Lung (tissue), 12 donors: ENCODE results near the gene IPO4. TPM values are rescaled to one million over a fixed set of nuclear protein-coding genes. Genes with fewer than 3 reads are reported as not detected.

Source experiments
- ATAC-seq: fragments of 200-7000 bp; cut with Tn5 transposase; one replicate; pipeline ENCODE4 v1.9.1; 2020; ENCODE audit warnings: moderate number of reproducible peaks; ENCODE audit not compliant: insufficient read depth, low FRiP score
- DNase-seq, 3 donors: peaks; one replicate each; pipeline ENCODE4 v3.0.0-alpha.2; 2013 to 2017
- H3K27ac ChIP-seq, 2 donors: one replicate each; pipeline ENCODE4 v1.5.1; 2013; ENCODE audit warnings: mild to moderate bottlenecking in 2 of 2, moderate library complexity in 2 of 2, control low read depth in 1 of 2, inconsistent platforms in 1 of 2, low read depth in 1 of 2, low read length in 1 of 2
- H3K27me3 ChIP-seq, 3 donors: one replicate each; pipeline ENCODE4 v1.5.1; 2013; ENCODE audit warnings: low read length in 2 of 3; ENCODE audit not compliant: control insufficient read depth in 3 of 3, insufficient read depth in 3 of 3
- H3K36me3 ChIP-seq, 4 donors: one replicate each; pipeline ENCODE4 v1.5.1; 2013; ENCODE audit warnings: low read length in 4 of 4, mild to moderate bottlenecking in 1 of 4, moderate library complexity in 1 of 4; ENCODE audit not compliant: control insufficient read depth in 4 of 4, insufficient read depth in 4 of 4
- H3K4me1 ChIP-seq, 5 donors: one replicate each; pipeline ENCODE4 v1.5.1; 2013; ENCODE audit warnings: low read length in 5 of 5, mild to moderate bottlenecking in 2 of 5, moderate library complexity in 1 of 5; ENCODE audit not compliant: control insufficient read depth in 5 of 5, insufficient read depth in 5 of 5
- H3K4me3 ChIP-seq: one replicate; pipeline ENCODE4 v1.5.1; 2013; ENCODE audit warnings: mild to moderate bottlenecking, control low read depth, moderate library complexity
- H3K9ac ChIP-seq, 2 donors: one replicate each; pipeline ENCODE4 v1.5.1; 2013; ENCODE audit warnings: low read length in 2 of 2, control low read depth in 1 of 2; ENCODE audit not compliant: insufficient read depth in 1 of 2
- H3K9me3 ChIP-seq, 4 donors: one replicate each; pipeline ENCODE4 v1.5.1; 2013; ENCODE audit warnings: low read length in 3 of 4, mild to moderate bottlenecking in 1 of 4, moderate library complexity in 1 of 4; ENCODE audit not compliant: control insufficient read depth in 4 of 4, insufficient read depth in 3 of 4
- CTCF ChIP-seq: IDR thresholded peaks from 2 replicates; pipeline ENCODE4 v1.5.1; 2012; ENCODE audit warnings: mild to moderate bottlenecking; ENCODE audit errors: control extremely low read depth, extremely low read depth
- WGBS, 2 donors: extraction: QIAGEN DNeasy Blood & Tissue Kit; methylation state at CpG; one replicate each; pipeline ENCODE4 v1.1.7; 2013; 5-methylcytosine and 5-hydroxymethylcytosine counted together
- polyA plus RNA-seq, 2 donors: library from polyadenylated mRNA; stranded (reverse); fragments of 200-250 nt; gene quantifications; one replicate each; pipeline ENCODE4 v1.2.1, GENCODE V29; 2013
- total RNA-seq, 2 donors: library from RNA; depleted of rRNA in 1 of 2; stranded (reverse); fragments of >200 nt in 1 of 2; gene quantifications; one replicate each; pipeline ENCODE4 v1.2.1, GENCODE V29; 2014 to 2021
- donor health status: control.
- donor health status: control.
- donor health status: Bipolar disorder and iron deficiency.
- donor health status: healthy.
- donor health status: DM: yes; HTN: yes; CAD: no.

Gene IPO4
- total and polyA plus RNA-seq, 4 donors = 13.0 to 78.9 (median 28.4) TPM

DNA sequence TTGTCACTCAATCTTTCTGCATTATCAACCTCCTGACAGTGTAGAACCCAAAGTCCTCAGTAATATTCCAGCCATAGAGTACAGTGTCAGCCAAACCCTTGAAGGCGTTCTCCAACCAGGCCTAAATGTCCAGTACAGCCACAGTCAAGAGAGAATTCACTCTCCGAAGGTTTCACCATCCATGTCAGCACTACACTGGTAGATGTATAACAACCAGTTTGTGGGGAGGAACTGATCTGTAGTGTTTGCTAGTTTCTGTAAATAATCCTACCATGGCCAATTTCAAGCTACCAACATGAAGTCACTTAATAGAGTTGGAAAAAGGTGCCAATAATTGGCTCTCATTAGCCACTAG, 27.7 kb upstream of the IPO4 start:
- H3K27ac ChIP-seq = no peak overlapping the region
- TF ChIP-seq CTCF = no peak
- 89 to 95% methylated on average over 2 of the region's 2 CpGs for WGBS, 2 donors
- no peak overlapping the region for H3K9ac ChIP-seq
- H3K36me3 ChIP-seq = peaks cover 0 to 8% (median 6%) of the 10 kb centered on the region in 4 donors
- peaks cover 0 to 8% (median 4%) of the 10 kb centered on the region in 5 donors for H3K4me1 ChIP-seq
- no peak for DNase-seq
- H3K4me3 ChIP-seq = no peak overlapping the region
- no peaks in the 10 kb centered on the region for H3K27me3 ChIP-seq
- no peaks in the 10 kb centered on the region for H3K9me3 ChIP-seq
- ATAC-seq = no peak

GRCh38 chr14:24215495-24216344, 27.1 kb upstream of the IPO4 start, which contains the start of gene MDP1:
MDP1 (minus strand) TSS chr14:24216066; CDS start chr14:24215955, 111 bp downstream.
- ATAC-seq = peak; percentile 73
- Histone ChIP-seq H3K9me3 (no peaks in the 10 kb centered on the region), H3K27me3 (no peaks in the 10 kb centered on the region), H3K9ac (peak within 1 kb of the TSS; percentile 41 to 83), H3K4me3 (peak within 1 kb of the TSS; percentile 62), H3K36me3 (peaks cover 0 to 11% (median 7%) of the 10 kb centered on the region in 4 donors), H3K4me1 (peaks cover 0 to 8% (median 4%) of the 10 kb centered on the region in 5 donors), H3K27ac (peak within 1 kb of the TSS; percentile 90 to 96)
- peak; percentile 79 for TF ChIP-seq CTCF
- DNase-seq = peak; percentile 89 to 93 (median 93)
- WGBS, 2 donors = 0% methylated on average over 40 of the region's 40 CpGs

DNA sequence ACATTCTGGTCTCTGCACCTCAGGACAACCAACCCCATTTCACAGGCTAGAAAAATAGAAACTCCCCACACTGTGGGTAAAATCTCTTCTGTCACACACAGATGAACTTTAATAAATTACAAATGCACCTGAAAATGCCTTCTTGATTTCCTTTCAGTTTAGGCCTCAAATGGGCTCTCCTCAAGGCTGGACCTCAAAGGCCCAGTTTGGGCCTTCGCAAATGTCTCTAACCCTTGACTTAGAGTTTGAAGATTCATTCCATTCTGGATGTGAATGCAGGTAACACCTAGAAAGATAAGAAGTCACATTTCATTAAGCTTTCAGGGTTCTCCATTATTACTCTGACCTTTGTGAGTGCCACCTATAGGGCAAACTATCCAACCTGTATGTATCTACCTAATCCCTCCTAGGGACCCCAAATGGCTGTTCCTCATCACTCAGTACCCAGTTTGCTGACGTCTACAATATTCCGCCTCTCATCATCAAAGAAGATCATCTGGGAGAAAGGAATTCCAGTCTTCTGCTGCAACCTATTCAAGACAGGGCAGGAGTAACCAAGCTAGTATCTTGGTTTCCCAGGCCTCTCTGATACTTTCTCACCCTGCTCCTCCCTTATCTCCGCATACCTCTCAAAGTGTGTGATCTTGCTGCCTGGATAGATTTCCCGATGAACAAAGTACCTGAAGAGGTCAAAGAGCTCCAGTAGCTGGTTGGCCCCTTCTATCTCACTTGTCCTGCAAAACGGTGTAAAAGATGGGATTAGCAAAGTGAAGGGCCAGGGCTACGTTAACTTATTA, 25.4 kb upstream of the IPO4 start:
- Histone ChIP-seq H3K4me1 (peaks cover 0 to 8% (median 4%) of the 10 kb centered on the region in 5 donors), H3K9ac (peak overlapping the region in 1 of 2 donors; percentile 2), H3K27me3 (no peaks in the 10 kb centered on the region), H3K4me3 (no peak overlapping the region), H3K9me3 (no peaks in the 10 kb centered on the region), H3K36me3 (peaks cover 7 to 22% (median 21%) of the 10 kb centered on the region in 4 donors), H3K27ac (peak overlapping the region; percentile 92 to 99)
- ATAC-seq = no peak
- DNase-seq = no peak
- 91 to 97% methylated on average over 7 of the region's 7 CpGs for WGBS, 2 donors
- TF ChIP-seq CTCF = no peak
